GM12891 (cell line): Measurements from ENCODE around the gene IL1RL2.

Experiments used
- PAX5 ChIP-seq: IDR thresholded peaks from 2 replicates; pipeline ENCODE4 v1.6.1; 2011; ENCODE audit warnings: low read length, moderate library complexity, mild to moderate bottlenecking; ENCODE audit not compliant: insufficient read depth, severe bottlenecking
- POLR2A ChIP-seq: IDR thresholded peaks from 2 replicates; pipeline ENCODE4 v1.6.1; 2011; ENCODE audit warnings: low read depth, low read length, control low read depth
- POLR2AphosphoS5 ChIP-seq: IDR thresholded peaks from 2 replicates; pipeline ENCODE4 v1.6.1; 2011; ENCODE audit warnings: low read depth, low read length, control low read depth
- POU2F2 ChIP-seq: IDR thresholded peaks from 2 replicates; pipeline ENCODE4 v1.6.1; 2011; ENCODE audit warnings: low read depth, mild to moderate bottlenecking, control low read depth, low read length, moderate library complexity
- TAF1 ChIP-seq: IDR thresholded peaks from 2 replicates; pipeline ENCODE4 v1.6.1; 2011; ENCODE audit warnings: low read depth, low read length, control low read depth

DNA sequence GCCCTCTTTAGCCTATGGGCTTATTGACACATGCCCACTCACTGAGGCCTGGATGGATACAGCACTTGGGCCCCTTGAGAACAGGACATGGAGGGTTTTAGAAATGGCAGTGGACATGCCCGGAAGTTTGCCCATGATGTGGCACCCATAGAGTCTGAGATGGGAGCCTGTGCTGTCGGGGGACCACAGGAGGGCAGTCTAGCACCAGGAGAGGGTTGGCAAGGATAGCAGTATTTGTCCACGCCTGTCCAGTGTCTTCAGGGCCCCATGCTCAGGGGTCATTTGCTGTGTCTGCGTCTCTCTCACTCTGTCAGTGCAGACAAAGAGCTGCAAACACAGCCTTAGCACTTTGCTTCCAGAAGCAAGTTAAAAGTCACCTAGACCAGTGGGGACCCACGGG lies 48.7 kb downstream of the IL1RL2 start:
- no peak for TF ChIP-seq POLR2A
- TF ChIP-seq POLR2AphosphoS5 = no peak
- no peak for TF ChIP-seq POU2F2
- no peak for TF ChIP-seq TAF1
- no peak for TF ChIP-seq PAX5
